ENCODE measurements around the gene NPHS1. TPM values are rescaled to one million over a fixed set of nuclear protein-coding genes. Genes with fewer than 3 reads are reported as not detected.

The NPHS1 gene
- total RNA-seq, 2 donors from 2014 or later = not detected

DNA sequence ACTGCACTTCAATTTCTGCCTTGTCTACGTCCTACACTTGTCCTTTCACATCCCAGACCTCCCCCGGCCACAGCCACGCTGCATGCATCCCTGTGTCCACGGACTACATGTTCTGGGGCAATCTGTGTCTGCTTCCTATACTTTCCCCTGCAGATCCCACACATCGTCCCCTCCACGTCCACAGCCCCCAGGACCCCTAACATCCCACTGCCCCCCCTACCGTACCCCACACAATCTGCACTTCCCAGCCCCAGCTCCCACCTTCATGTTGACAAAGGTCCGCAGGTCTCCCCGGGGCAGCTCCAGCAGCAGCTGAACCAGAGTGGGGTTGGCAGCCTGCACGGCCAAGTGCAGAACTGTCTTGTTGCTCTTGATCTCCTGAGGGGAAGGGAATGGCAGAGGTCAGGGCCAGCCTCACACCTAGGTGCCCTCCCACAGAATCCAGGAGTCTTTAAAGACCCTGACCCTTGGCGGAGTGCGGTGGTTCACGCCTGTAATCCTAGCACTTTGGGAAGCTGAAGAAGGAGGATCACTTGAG lies 37.9 kb upstream of the NPHS1 start:
- ATAC-seq (ENCODE audit: insufficient number of reproducible peaks, low FRiP score, low read depth) = no peak

DNA sequence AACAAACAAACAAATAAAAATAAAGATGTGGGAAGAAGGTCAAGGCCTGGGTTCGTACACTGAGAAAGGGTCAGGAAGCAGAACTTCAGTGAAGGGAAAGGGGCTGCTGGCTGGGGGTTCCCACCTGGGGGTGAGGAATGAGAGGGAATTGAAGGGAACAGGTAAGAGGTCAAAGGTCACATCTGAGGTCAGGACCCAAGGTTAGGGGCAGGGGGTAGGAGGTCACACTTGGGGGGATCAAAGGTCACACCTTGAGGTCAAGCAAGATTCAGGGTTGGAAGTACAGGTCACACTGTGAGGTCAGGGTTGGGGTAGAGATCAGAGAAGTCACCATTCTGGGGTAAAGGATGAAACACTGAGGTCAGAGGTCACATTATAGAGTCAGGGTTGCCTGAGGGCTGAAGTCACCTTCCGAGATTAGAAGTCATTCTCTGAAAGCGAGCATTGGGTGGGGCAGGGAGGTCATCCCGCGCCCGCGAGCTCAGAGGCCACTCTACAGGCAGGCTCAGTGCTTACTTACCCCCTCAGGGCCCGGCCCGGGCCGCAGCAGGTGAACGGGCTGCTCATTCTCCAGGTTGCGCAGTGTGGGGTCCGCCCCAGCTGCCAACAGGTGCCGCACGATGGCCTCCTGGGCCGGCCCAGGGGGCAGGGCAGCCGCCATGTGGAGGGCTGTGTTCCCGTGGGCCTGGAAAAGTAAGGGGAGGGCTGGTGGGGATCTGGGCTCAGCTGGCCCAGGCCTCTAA lies 37.2 kb upstream of the NPHS1 start:
- DNase-seq (ENCODE audit: low spot score) (no peak), ATAC-seq (ENCODE audit: insufficient number of reproducible peaks, low FRiP score, low read depth) (no peak)
- no peaks in the 10 kb centered on the region for H3K4me1 ChIP-seq (ENCODE audit: control insufficient read depth in 1 of 2, low read depth in 2 of 2)
- no peaks in the 10 kb centered on the region for H3K27me3 ChIP-seq (replicated peaks; ENCODE audit: insufficient read depth)
- H3K27ac ChIP-seq = no peak overlapping the region
- TF ChIP-seq, protein P1, sequence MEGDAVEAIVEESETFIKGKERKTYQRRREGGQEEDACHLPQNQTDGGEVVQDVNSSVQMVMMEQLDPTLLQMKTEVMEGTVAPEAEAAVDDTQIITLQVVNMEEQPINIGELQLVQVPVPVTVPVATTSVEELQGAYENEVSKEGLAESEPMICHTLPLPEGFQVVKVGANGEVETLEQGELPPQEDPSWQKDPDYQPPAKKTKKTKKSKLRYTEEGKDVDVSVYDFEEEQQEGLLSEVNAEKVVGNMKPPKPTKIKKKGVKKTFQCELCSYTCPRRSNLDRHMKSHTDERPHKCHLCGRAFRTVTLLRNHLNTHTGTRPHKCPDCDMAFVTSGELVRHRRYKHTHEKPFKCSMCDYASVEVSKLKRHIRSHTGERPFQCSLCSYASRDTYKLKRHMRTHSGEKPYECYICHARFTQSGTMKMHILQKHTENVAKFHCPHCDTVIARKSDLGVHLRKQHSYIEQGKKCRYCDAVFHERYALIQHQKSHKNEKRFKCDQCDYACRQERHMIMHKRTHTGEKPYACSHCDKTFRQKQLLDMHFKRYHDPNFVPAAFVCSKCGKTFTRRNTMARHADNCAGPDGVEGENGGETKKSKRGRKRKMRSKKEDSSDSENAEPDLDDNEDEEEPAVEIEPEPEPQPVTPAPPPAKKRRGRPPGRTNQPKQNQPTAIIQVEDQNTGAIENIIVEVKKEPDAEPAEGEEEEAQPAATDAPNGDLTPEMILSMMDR (IDR thresholded peaks at IDR 0.05) = no peak
- H3K36me3 ChIP-seq = peaks cover 10% of the 10 kb centered on the region
- H3K4me3 ChIP-seq = no peak overlapping the region
- no peaks in the 10 kb centered on the region for H3K9me3 ChIP-seq

More for the DNA sequence above, 37.9 kb upstream of the NPHS1 start:
- Histone ChIP-seq H3K27me3 (replicated peaks; ENCODE audit: insufficient read depth) (no peaks in the 10 kb centered on the region), H3K9me3 (no peaks in the 10 kb centered on the region), H3K4me3 (no peak overlapping the region), H3K4me1 (ENCODE audit: control insufficient read depth in 1 of 2, low read depth in 2 of 2) (no peaks in the 10 kb centered on the region), H3K36me3 (peaks cover 14% of the 10 kb centered on the region), H3K27ac (no peak overlapping the region)
- TF ChIP-seq, protein P1 (IDR thresholded peaks at IDR 0.05) = no peak
- DNase-seq (ENCODE audit: low spot score) = no peak

DNA sequence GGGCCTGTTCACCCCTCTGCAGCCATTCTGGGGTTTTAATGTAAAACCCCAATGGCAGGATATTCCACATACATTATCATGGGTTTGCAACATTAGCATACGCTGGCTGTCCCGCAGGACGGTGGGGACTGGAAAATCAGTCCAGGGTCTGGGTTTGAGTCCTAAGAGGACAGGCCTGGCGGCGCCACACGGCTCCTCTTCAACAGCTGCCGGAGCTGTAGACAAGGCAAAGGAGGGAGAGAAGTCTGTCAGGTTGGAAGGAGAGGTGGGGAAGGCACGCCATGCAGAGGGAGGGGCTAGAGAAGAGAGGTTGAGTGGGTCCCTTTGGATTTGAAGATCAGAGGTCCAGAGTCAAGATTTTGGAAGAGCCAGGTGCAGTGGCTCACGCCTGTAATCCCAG lies 36.1 kb upstream of the NPHS1 start:
- DNase-seq (ENCODE audit: low spot score) (no peak), ATAC-seq (ENCODE audit: insufficient number of reproducible peaks, low FRiP score, low read depth) (no peak)
- no peaks in the 10 kb centered on the region for H3K9me3 ChIP-seq
- TF ChIP-seq, protein P1 (IDR thresholded peaks at IDR 0.05) = no peak
- H3K36me3 ChIP-seq = peaks cover 10% of the 10 kb centered on the region
- no peaks in the 10 kb centered on the region for H3K27me3 ChIP-seq (replicated peaks; ENCODE audit: insufficient read depth)
- H3K27ac ChIP-seq = no peak overlapping the region
- no peak overlapping the region for H3K4me3 ChIP-seq
- no peaks in the 10 kb centered on the region for H3K4me1 ChIP-seq (ENCODE audit: control insufficient read depth in 1 of 2, low read depth in 2 of 2)

DNA sequence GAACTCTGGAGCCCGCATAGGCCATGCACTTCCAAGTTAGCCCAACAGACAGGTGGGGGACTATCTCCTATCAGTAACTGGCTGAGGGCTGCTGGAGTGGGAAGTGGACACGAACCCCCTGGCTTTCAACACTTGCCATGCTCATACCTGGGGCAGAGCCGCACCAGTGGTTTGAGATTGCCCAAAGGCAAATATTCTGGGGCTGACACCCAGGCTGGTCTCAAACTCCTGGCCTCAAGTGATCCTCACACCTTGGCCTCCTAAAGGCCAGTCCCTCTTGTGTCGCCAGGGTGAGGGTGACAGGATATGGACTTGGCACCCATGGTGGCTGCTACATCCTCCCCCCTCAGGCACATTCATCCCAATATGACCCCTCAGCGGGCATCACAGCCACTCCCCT lies 34.9 kb upstream of the NPHS1 start:
- no peaks in the 10 kb centered on the region for H3K9me3 ChIP-seq
- peaks cover 10% of the 10 kb centered on the region for H3K36me3 ChIP-seq
- no peaks in the 10 kb centered on the region for H3K4me1 ChIP-seq (ENCODE audit: control insufficient read depth in 1 of 2, low read depth in 2 of 2)
- H3K27me3 ChIP-seq (replicated peaks; ENCODE audit: insufficient read depth) = no peaks in the 10 kb centered on the region
- H3K27ac ChIP-seq = no peak overlapping the region
- ATAC-seq (ENCODE audit: insufficient number of reproducible peaks, low FRiP score, low read depth) (no peak), DNase-seq (ENCODE audit: low spot score) (no peak)
- no peak overlapping the region for H3K4me3 ChIP-seq
- TF ChIP-seq, protein P1 (IDR thresholded peaks at IDR 0.05) = no peak

DNA sequence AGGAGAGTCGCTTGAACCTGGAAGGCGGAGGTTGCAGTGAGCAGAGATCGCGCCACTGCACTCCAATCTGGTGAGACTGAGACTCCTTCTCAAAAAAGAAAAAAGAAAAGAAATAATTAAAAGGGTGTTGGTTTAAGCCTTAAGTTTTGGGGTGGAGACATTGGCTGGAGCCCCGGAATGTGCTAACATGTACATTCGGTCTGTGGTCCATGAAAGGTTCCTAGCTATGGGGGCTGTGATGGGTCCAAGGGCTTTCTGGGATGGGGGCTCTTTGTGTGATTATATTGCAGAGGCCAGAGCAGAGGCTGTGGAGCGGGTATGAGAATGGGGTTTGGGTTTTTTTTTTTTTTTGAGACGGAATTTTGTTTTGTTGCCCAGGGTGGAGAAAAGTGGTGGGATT lies 33.6 kb upstream of the NPHS1 start:
- H3K36me3 ChIP-seq = peaks cover 10% of the 10 kb centered on the region
- TF ChIP-seq, protein P1 (IDR thresholded peaks at IDR 0.05) = no peak

More for the DNA sequence above, 33.6 kb upstream of the NPHS1 start:
- Histone ChIP-seq H3K4me3 (no peak overlapping the region), H3K9me3 (no peaks in the 10 kb centered on the region), H3K27ac (no peak overlapping the region), H3K4me1 (ENCODE audit: control insufficient read depth in 1 of 2, low read depth in 2 of 2) (no peaks in the 10 kb centered on the region), H3K27me3 (replicated peaks; ENCODE audit: insufficient read depth) (no peaks in the 10 kb centered on the region)
- DNase-seq (ENCODE audit: low spot score) (no peak), ATAC-seq (ENCODE audit: insufficient number of reproducible peaks, low FRiP score, low read depth) (no peak)

All from thoracic aorta (tissue), 2 donors.